ENCODE results near the gene RNF13. TPM values are rescaled to one million over a fixed set of nuclear protein-coding genes. Genes with fewer than 3 reads are reported as not detected.

Gene RNF13
- total RNA-seq, 1 experiment from 2014 or later = 38.0 TPM

- DNase-seq (ENCODE audit: low spot score) = no peak
Observed at GRCh38 chr3:149992416-149993058, 179.5 kb downstream of the RNF13 start.

- no peak for DNase-seq (ENCODE audit: low spot score)
Observed at GRCh38 chr3:149998946-149999345, 185.9 kb downstream of the RNF13 start.

- DNase-seq (ENCODE audit: low spot score) = no peak
Observed at GRCh38 chr3:149999421-149999820, 186.4 kb downstream of the RNF13 start.

GRCh38 chr3:150000641-150001040, 187.6 kb downstream of the RNF13 start:
- no peak for DNase-seq (ENCODE audit: low spot score)

GRCh38 chr3:150005243-150006112, 192.5 kb downstream of the RNF13 start:
- DNase-seq (ENCODE audit: low spot score) = peak; percentile 67

GRCh38 chr3:150006794-150007193, 193.8 kb downstream of the RNF13 start:
- DNase-seq (ENCODE audit: low spot score) = peak; percentile 8

Other genes starting within 250 kb of the RNF13 start
- 84.9 and 103 TPM in 2 replicates for gene WWTR1, start 155.2 kb upstream of the RNF13 start, total RNA-seq (2014; rRNA removed; shearing (Covaris generic))
- gene COMMD2, start 60.7 kb upstream of the RNF13 start, total RNA-seq (2014; rRNA removed; shearing (Covaris generic)) = 50.4 and 74.3 TPM in 2 replicates
- gene ANKUB1, start 20.7 kb upstream of the RNF13 start, total RNA-seq (2014; rRNA removed; shearing (Covaris generic)) = not detected in 2 replicates
- gene PFN2, start 157.7 kb downstream of the RNF13 start, total RNA-seq (2014; rRNA removed; shearing (Covaris generic)) = 283 and 321 TPM in 2 replicates

Data from A172 (cell line).